Tibial nerve (tissue), 4 donors: ENCODE measurements around the gene C1orf159.

Experiments
- EP300 ChIP-seq, 2 donors: sonication (generic); formaldehyde crosslinking; IDR thresholded peaks; one replicate each; pipeline ENCODE4 v1.6.1; 2017; ENCODE audit warnings: antibody characterized with exemption in 2 of 2, mild to moderate bottlenecking in 1 of 2
- TF ChIP-seq, protein P1 (sequence below), 5 experiments: fragments of 200-600 bp in 3 of 5; fragments of 450-650 bp in 2 of 5; sonication (generic) in 3 of 5; IDR thresholded peaks; one replicate each; pipeline ENCODE4 v1.5.1; 2016 to 2019; ENCODE audit warnings: antibody characterized with exemption in 5 of 5, mild to moderate bottlenecking in 3 of 5, moderate library complexity in 2 of 5

DNA sequence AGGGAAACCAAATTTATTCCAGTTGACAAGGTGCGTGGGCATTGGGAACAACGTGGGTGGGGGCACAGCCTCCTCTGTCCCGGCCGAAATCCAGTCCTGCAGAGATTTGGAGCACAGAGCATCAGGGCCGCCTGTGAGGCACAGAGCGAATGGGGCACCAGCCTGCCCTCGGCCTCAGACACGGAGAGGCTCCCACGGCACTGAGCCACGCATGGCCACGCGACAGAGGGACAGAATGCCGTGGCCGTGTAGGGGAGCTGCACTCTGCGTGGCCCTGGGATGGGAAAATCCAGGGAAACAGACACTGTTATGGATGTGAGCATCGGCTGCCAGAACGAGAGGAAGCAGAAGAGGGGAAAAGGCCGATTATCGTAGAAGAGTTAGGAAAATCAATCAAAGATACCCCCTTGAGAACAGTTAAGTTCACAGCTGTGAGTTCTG lies 13.5 kb upstream of the C1orf159 start:
- TF ChIP-seq, protein P1, sequence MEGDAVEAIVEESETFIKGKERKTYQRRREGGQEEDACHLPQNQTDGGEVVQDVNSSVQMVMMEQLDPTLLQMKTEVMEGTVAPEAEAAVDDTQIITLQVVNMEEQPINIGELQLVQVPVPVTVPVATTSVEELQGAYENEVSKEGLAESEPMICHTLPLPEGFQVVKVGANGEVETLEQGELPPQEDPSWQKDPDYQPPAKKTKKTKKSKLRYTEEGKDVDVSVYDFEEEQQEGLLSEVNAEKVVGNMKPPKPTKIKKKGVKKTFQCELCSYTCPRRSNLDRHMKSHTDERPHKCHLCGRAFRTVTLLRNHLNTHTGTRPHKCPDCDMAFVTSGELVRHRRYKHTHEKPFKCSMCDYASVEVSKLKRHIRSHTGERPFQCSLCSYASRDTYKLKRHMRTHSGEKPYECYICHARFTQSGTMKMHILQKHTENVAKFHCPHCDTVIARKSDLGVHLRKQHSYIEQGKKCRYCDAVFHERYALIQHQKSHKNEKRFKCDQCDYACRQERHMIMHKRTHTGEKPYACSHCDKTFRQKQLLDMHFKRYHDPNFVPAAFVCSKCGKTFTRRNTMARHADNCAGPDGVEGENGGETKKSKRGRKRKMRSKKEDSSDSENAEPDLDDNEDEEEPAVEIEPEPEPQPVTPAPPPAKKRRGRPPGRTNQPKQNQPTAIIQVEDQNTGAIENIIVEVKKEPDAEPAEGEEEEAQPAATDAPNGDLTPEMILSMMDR (IDR thresholded peaks at IDR 0.05) = no peak
- no peak for TF ChIP-seq EP300 (IDR thresholded peaks at IDR 0.05)
